PC-3 (cell line): Measurements from ENCODE around the gene SLC38A10. TPM values are rescaled to one million over a fixed set of nuclear protein-coding genes. Genes with fewer than 3 reads are reported as not detected.

Experiments used
- ATAC-seq: fragments of 200-7000 bp; cut with Tn5 transposase; 2 replicates; pipeline ENCODE4 v1.9.1; 2020; ENCODE audit warnings: mild to moderate bottlenecking, moderate library complexity
- BruUV-seq: library from RNA; stranded (reverse); fragments of 400-500 nt; replicated peaks from 2 replicates; lab custom pipeline; 2021; lab: Mats Ljungman, UMichigan
- CTCF ChIA-PET: fragments of 300-600 bp; sonication (Branson Sonifier 250); formaldehyde crosslinking; loops from one replicate; lab custom pipeline; 2022; ENCODE audit warnings: antibody characterized with exemption; lab: Charles Lee
- POLR2A ChIA-PET: fragments of 300-600 bp; sonication (Branson Sonifier 250); formaldehyde crosslinking; loops from one replicate; lab custom pipeline; 2022; ENCODE audit warnings: antibody characterized with exemption; ENCODE audit not compliant: unreplicated experiment; lab: Charles Lee
- DNase-seq: peaks from one replicate; pipeline ENCODE4 v3.0.0-alpha.2; 2015
- H2AFZ ChIP-seq: fragments of 300-600 bp; sonication (generic); 2 replicates; pipeline ENCODE4 v1.6.0; 2016; ENCODE audit warnings: antibody characterized with exemption, low read length
- H3F3A ChIP-seq: fragments of 300-600 bp; sonication (generic); one replicate; pipeline ENCODE4 v1.6.0; 2017; ENCODE audit warnings: antibody characterized with exemption, low read length, control low read depth, mild to moderate bottlenecking; ENCODE audit not compliant: unreplicated experiment
- H3K27ac ChIP-seq: fragments of 300-600 bp; sonication (generic); 2 replicates; pipeline ENCODE4 v1.5.1; 2016; ENCODE audit warnings: mild to moderate bottlenecking, low read length
- H3K27me3 ChIP-seq: fragments of 300-600 bp; sonication (generic); 2 replicates; pipeline ENCODE4 v1.6.1; 2016; ENCODE audit warnings: low read length, mixed read lengths
- H3K36me3 ChIP-seq: fragments of 300-600 bp; sonication (generic); 2 replicates; pipeline ENCODE4 v1.6.1; 2016; ENCODE audit warnings: low read depth, mixed run types, low read length, mixed read lengths
- H3K4me1 ChIP-seq: fragments of 300-600 bp; sonication (generic); 2 replicates; pipeline ENCODE4 v1.5.1; 2016; ENCODE audit warnings: low read length; ENCODE audit not compliant: insufficient read depth
- H3K4me2 ChIP-seq: fragments of 300-600 bp; sonication (generic); 2 replicates; pipeline ENCODE4 v1.6.0; 2016; ENCODE audit warnings: low read length
- H3K4me3 ChIP-seq: fragments of 300-600 bp; sonication (generic); 2 replicates; pipeline ENCODE4 v1.5.1; 2016; ENCODE audit warnings: mild to moderate bottlenecking, low read length, mixed read lengths
- H3K79me2 ChIP-seq: fragments of 300-600 bp; sonication (generic); 2 replicates; pipeline ENCODE4 v1.6.1; 2017; ENCODE audit warnings: low read length, mixed read lengths
- H3K9ac ChIP-seq: fragments of 300-600 bp; sonication (generic); 2 replicates; pipeline ENCODE4 v1.6.0; 2016; ENCODE audit warnings: mild to moderate bottlenecking, low read length
- H3K9me2 ChIP-seq: fragments of 300-600 bp; sonication (generic); replicated peaks from 2 replicates; pipeline ENCODE4 v1.6.1; 2016; ENCODE audit warnings: mixed run types, low read length, mixed read lengths
- H3K9me3 ChIP-seq: fragments of 300-600 bp; sonication (generic); 2 replicates; pipeline ENCODE4 v1.6.1; 2016; ENCODE audit warnings: low read length, mixed read lengths
- H4K20me1 ChIP-seq: fragments of 300-600 bp; sonication (generic); 2 replicates; pipeline ENCODE4 v1.6.1; 2016; ENCODE audit warnings: low read length, mixed read lengths
- CTCF ChIP-seq: fragments of 300-600 bp; sonication (generic); conservative IDR thresholded peaks from 2 replicates; pipeline ENCODE4 v1.5.1; 2017; ENCODE audit warnings: antibody characterized with exemption, low read depth, mild to moderate bottlenecking, low read length
- EZH2 ChIP-seq: fragments of 300-600 bp; sonication (generic); IDR thresholded peaks from one replicate; pipeline ENCODE4 v1.6.1; 2017; ENCODE audit warnings: antibody characterized with exemption, mild to moderate bottlenecking, low read length; ENCODE audit not compliant: unreplicated experiment
- EZH2phosphoT487 ChIP-seq: fragments of 300-600 bp; sonication (generic); IDR thresholded peaks from 2 replicates; pipeline ENCODE4 v1.6.1; 2018; ENCODE audit warnings: mild to moderate bottlenecking, antibody characterized with exemption, low read length, borderline replicate concordance
- intact Hi-C: fragments of 100-400 bp; cut with micrococcal nuclease; formaldehyde crosslinking; loops from 2 replicates; pipeline ENCODE4 v1.9.0; 2023
- total RNA-seq: library from RNA; depleted of rRNA; stranded (reverse); fragments of >200 nt; gene quantifications from 2 replicates; pipeline ENCODE4 v1.2.3, GENCODE V29; 2014

SLC38A10 gene
- total RNA-seq, 1 experiment from 2014 or later, result 77.8 TPM

- CTCF ChIA-PET, result no interaction called here
- no peak overlapping the region for H3K4me2 ChIP-seq
These were observed 38.7 kb upstream of the SLC38A10 start for GRCh38 chr17:81333616-81334368.

GRCh38 chr17:81332914-81333528, 37.9 kb upstream of the SLC38A10 start:
- Histone ChIP-seq H2AFZ (no peak overlapping the region), H3K27me3 (no peaks in the 10 kb centered on the region), H3K9me3 (no peaks in the 10 kb centered on the region), H3K79me2 (no peaks in the 10 kb centered on the region), H3K9me2 (no peaks in the 10 kb centered on the region), H3K36me3 (no peaks in the 10 kb centered on the region), H3K9ac (no peak overlapping the region), H3K4me2 (no peak overlapping the region), H3K4me1 (peaks cover 39% of the 10 kb centered on the region), H3K27ac (no peak overlapping the region), H4K20me1 (no peaks in the 10 kb centered on the region), H3K4me3 (no peak overlapping the region), H3F3A (peaks cover 5% of the 10 kb centered on the region)
- no TSS peak for BruUV-seq
- no peak for ATAC-seq
- no peak for TF ChIP-seq EZH2
- TF ChIP-seq CTCF, result no peak
- no peak for TF ChIP-seq EZH2phosphoT487
- CTCF ChIA-PET, result interaction anchor here (0.6 kb wide), 1 partner anchor 25 kb away, joined by 5 read pairs; no protein-coding TSS in a partner anchor
- DNase-seq, result no peak
- intact Hi-C loops, result no loop called here
- POLR2A ChIA-PET, result no interaction called here

More at GRCh38 chr17:81333616-81334368, 38.7 kb upstream of the SLC38A10 start:
- H3F3A ChIP-seq, result peaks cover 5% of the 10 kb centered on the region
- intact Hi-C loops, result no loop called here
- no peak overlapping the region for H3K27ac ChIP-seq
- no peaks in the 10 kb centered on the region for H3K79me2 ChIP-seq
- ATAC-seq, result no peak
- no peak overlapping the region for H3K9ac ChIP-seq
- TF ChIP-seq CTCF (no peak), EZH2phosphoT487 (no peak), EZH2 (no peak)
- H3K4me1 ChIP-seq, result peaks cover 32% of the 10 kb centered on the region
- POLR2A ChIA-PET, result no interaction called here
- no peaks in the 10 kb centered on the region for H3K27me3 ChIP-seq
- H2AFZ ChIP-seq, result no peak overlapping the region
- no peaks in the 10 kb centered on the region for H3K9me2 ChIP-seq
- H3K9me3 ChIP-seq, result no peaks in the 10 kb centered on the region
- H3K36me3 ChIP-seq, result no peaks in the 10 kb centered on the region
- DNase-seq, result no peak
- BruUV-seq, result no TSS peak
- H4K20me1 ChIP-seq, result no peaks in the 10 kb centered on the region
- H3K4me3 ChIP-seq, result no peak overlapping the region
